K562 (cell line): ENCODE measurements around the gene ZCRB1. TPM values are rescaled to one million over a fixed set of nuclear protein-coding genes. Genes with fewer than 3 reads are reported as not detected.

Source experiments
- ATAC-seq: fragments of 200-7000 bp; cut with Tn5 transposase; 3 replicates; pipeline ENCODE4 v1.9.1; 2020; ENCODE audit warnings: moderate library complexity
- BruUV-seq: library from RNA; stranded (reverse); fragments of 400-500 nt; replicated peaks from 2 replicates; lab custom pipeline; 2021; lab: Mats Ljungman, UMichigan
- CTCF ChIA-PET: fragments of 300-600 bp; formaldehyde crosslinking; extraction: SDS; loops from one replicate; lab custom pipeline; 2021; ENCODE audit warnings: low intra/inter-chr PET ratio; lab: Yijun Ruan, JAX
- POLR2A ChIA-PET: fragments of 300-600, 350-650 bp; sonication (Branson Sonifier 250); formaldehyde crosslinking; extraction: SDS; loops from one replicate; lab custom pipeline; 2021; ENCODE audit warnings: antibody characterized with exemption, inconsistent platforms; lab: Yijun Ruan, JAX
- DNase-seq, 4 experiments: peaks; one replicate each; pipeline versions ENCODE4 v3.0.0 to v3.0.0-alpha.2; 2011 to 2018; ENCODE audit warnings: low spot score in 3 of 4, mixed read lengths in 3 of 4; ENCODE audit errors: extremely low read depth in 1 of 4
- FAIRE-seq: peaks from 2 replicates; lab custom pipeline; 2011; peaks lifted over from hg19 to GRCh38; lab: Jason Lieb, UNC
- H2AFZ ChIP-seq: 2 replicates; pipeline ENCODE4 v1.6.0; 2011; ENCODE audit warnings: low read depth, low read length, control low read depth, inconsistent platforms
- H3K27ac ChIP-seq: fragments of 200-600 bp; 3 replicates; pipeline ENCODE4 v1.8.0; 2011; ENCODE audit warnings: low read depth, mild to moderate bottlenecking, control low read depth, inconsistent platforms, low read length, moderate library complexity, mixed read lengths; ENCODE audit errors: extremely low read depth
- H3K27me3 ChIP-seq, 2 experiments: fragments of 300-600 bp in 1 of 2; 2 replicates in 1 of 2; 3 replicates in 1 of 2; pipeline versions ENCODE4 v1.6.0 to v1.8.0; 2011; ENCODE audit warnings: inconsistent platforms in 2 of 2, low read length in 2 of 2, mild to moderate bottlenecking in 1 of 2, mixed read lengths in 1 of 2, moderate library complexity in 1 of 2; ENCODE audit not compliant: control insufficient read depth in 2 of 2, insufficient read depth in 2 of 2
- H3K36me3 ChIP-seq: fragments of 300-600 bp; 3 replicates; pipeline ENCODE4 v1.8.0; 2011; ENCODE audit warnings: mild to moderate bottlenecking, low read length, inconsistent platforms; ENCODE audit not compliant: control insufficient read depth, insufficient read depth
- H3K4me1 ChIP-seq, 2 experiments: fragments of 200-600 bp in 1 of 2; replicated peaks in 1 of 2; 2 replicates in 1 of 2; 3 replicates in 1 of 2; pipeline versions ENCODE4 v1.5.1 to v1.8.0; 2011; ENCODE audit warnings: inconsistent platforms in 2 of 2, low read length in 2 of 2, mild to moderate bottlenecking in 1 of 2, mixed read lengths in 1 of 2, moderate library complexity in 1 of 2; ENCODE audit not compliant: control insufficient read depth in 2 of 2, insufficient read depth in 2 of 2
- H3K4me2 ChIP-seq: 2 replicates; pipeline ENCODE4 v1.6.1; 2011; ENCODE audit warnings: low read length, control low read depth, inconsistent platforms, mixed read lengths; ENCODE audit not compliant: insufficient read depth
- H3K4me3 ChIP-seq: fragments of 200-600 bp; sonication (generic), shearing (Covaris generic); 2 replicates; pipeline ENCODE4 v1.5.1; 2016; ENCODE audit warnings: control low read depth, inconsistent platforms
- H3K79me2 ChIP-seq: fragments of 200-600 bp; 3 replicates; pipeline ENCODE4 v1.8.0; 2011; ENCODE audit warnings: low read length, inconsistent platforms; ENCODE audit not compliant: control insufficient read depth, insufficient read depth
- H3K9ac ChIP-seq, 2 experiments: 2 replicates each; pipeline versions ENCODE4 v1.6.0 to v1.6.1; 2011; ENCODE audit warnings: low read depth in 2 of 2, low read length in 2 of 2, control low read depth in 1 of 2, inconsistent platforms in 1 of 2, mild to moderate bottlenecking in 1 of 2, mixed read lengths in 1 of 2; ENCODE audit not compliant: insufficient read depth in 1 of 2
- H3K9me1 ChIP-seq: one replicate; pipeline ENCODE4 v1.6.0; 2011; ENCODE audit warnings: inconsistent platforms, mild to moderate bottlenecking, low read length, moderate library complexity; ENCODE audit not compliant: control insufficient read depth, insufficient read depth
- H3K9me3 ChIP-seq: replicated peaks from 2 replicates; pipeline ENCODE4 v1.5.1; 2011; ENCODE audit warnings: low read depth, low read length, inconsistent platforms; ENCODE audit not compliant: control insufficient read depth, insufficient read depth
- H4K20me1 ChIP-seq: replicated peaks from 2 replicates; pipeline ENCODE4 v1.6.1; 2011; ENCODE audit warnings: low read length, inconsistent platforms, mixed read lengths; ENCODE audit not compliant: control insufficient read depth, insufficient read depth
- BMI1 ChIP-seq: fragments of 150-350 bp; IDR thresholded peaks from 2 replicates; pipeline ENCODE4 v1.6.1; 2014; ENCODE audit warnings: low read length
- POU5F1 ChIP-seq: fragments of 150-350 bp; IDR thresholded peaks from 2 replicates; pipeline ENCODE4 v1.6.1; 2014; ENCODE audit warnings: borderline replicate concordance, low read length, low read depth, mild to moderate bottlenecking; ENCODE audit not compliant: partially characterized antibody
- SMAD2 ChIP-seq: fragments of 150-350 bp; IDR thresholded peaks from 2 replicates; pipeline ENCODE4 v1.6.1; 2014; ENCODE audit warnings: low read depth, mild to moderate bottlenecking, low read length
- STAT5B ChIP-seq: fragments of 250-450 bp; sonication (Bioruptor Pico); IDR thresholded peaks from 2 replicates; pipeline ENCODE4 v1.8.0; 2021; ENCODE audit warnings: mild to moderate bottlenecking, inconsistent platforms
- YBX1 ChIP-seq: fragments of 450-650 bp; IDR thresholded peaks from 2 replicates; pipeline ENCODE4 v1.7.1; 2016; ENCODE audit warnings: mild to moderate bottlenecking
- ZNF436 ChIP-seq: fragments of 250-450, 450-650 bp; sonication (Bioruptor Pico); formaldehyde crosslinking; IDR thresholded peaks from 2 replicates; pipeline ENCODE4 v1.7.0; 2020; ENCODE audit warnings: mild to moderate bottlenecking
- ZNF785 ChIP-seq: fragments of 250-450 bp; sonication (Bioruptor Pico); IDR thresholded peaks from 2 replicates; pipeline ENCODE4 v1.4.0; 2020; ENCODE audit warnings: mild to moderate bottlenecking
- WGBS: fragments of 100-300 bp; shearing (Covaris generic); methylation state at CpG from one replicate; pipeline ENCODE4 v1.1.6; 2016; ENCODE audit warnings: low coverage, mixed read lengths; ENCODE audit not compliant: insufficient coverage; ENCODE audit errors: missing lambda C conversion rate; 5-methylcytosine and 5-hydroxymethylcytosine counted together
- in situ Hi-C: fragments of 300-500 bp; cut with MboI; formaldehyde crosslinking; loops from 4 replicates; pipeline ENCODE4 v1.15.0; 2018; ENCODE audit warnings: inconsistent platforms, mixed read lengths
- intact Hi-C: fragments of 100-400 bp; cut with micrococcal nuclease; formaldehyde crosslinking; loops from 2 replicates; pipeline ENCODE4 v1.14.2; 2022
- polyA plus RNA-seq, 8 experiments: library from polyadenylated mRNA; depleted of rRNA in 4 of 8; stranded (reverse) in 5 of 8; unstranded in 3 of 8; fragments of >200 nt; fragmentation: Nextera tagmentation in 2 of 8; fragmentation: Illumina TruSeq in 1 of 8; extraction: Ambion mirVana in 2 of 8; extraction: Trizol in 1 of 8; gene quantifications; 2 replicates each; pipeline versions ENCODE4 v1.2.1 to v1.2.3, GENCODE V29; 2011 to 2014; ENCODE audit warnings: inconsistent platforms in 1 of 8, missing spikeins in 1 of 8
- total RNA-seq, 7 experiments: library from RNA; depleted of rRNA in 6 of 7; stranded (reverse); fragments of >200 nt in 6 of 7; fragmentation: Illumina TruSeq in 2 of 7; extraction: Trizol in 2 of 7; gene quantifications; 2 replicates each; pipeline versions ENCODE4 v1.2.1 to v1.2.3, GENCODE V29; 2011 to 2021; ENCODE audit warnings: low replicate concordance in 1 of 7
- TF ChIP-seq, protein P1 (sequence below): fragments of 250-450 bp; sonication (Bioruptor Pico); IDR thresholded peaks from 2 replicates; pipeline ENCODE4 v1.5.0; 2021
- TF ChIP-seq, protein P2 (sequence below): fragments of 450-650 bp; formaldehyde crosslinking; IDR thresholded peaks from 2 replicates; pipeline ENCODE4 v1.4.0; 2022; ENCODE audit warnings: missing genetic modification characterization
- TF ChIP-seq, protein P3 (sequence below): fragments of 450-650 bp; IDR thresholded peaks from 2 replicates; pipeline ENCODE4 v1.6.1; 2016; ENCODE audit warnings: mild to moderate bottlenecking

Gene ZCRB1
- total and polyA plus RNA-seq, 9 of the 15 experiments (the other 6 are each of a cell fraction or from before 2014, with no cell fraction given), result 36.0 to 102 (median 51.0) TPM

DNA sequence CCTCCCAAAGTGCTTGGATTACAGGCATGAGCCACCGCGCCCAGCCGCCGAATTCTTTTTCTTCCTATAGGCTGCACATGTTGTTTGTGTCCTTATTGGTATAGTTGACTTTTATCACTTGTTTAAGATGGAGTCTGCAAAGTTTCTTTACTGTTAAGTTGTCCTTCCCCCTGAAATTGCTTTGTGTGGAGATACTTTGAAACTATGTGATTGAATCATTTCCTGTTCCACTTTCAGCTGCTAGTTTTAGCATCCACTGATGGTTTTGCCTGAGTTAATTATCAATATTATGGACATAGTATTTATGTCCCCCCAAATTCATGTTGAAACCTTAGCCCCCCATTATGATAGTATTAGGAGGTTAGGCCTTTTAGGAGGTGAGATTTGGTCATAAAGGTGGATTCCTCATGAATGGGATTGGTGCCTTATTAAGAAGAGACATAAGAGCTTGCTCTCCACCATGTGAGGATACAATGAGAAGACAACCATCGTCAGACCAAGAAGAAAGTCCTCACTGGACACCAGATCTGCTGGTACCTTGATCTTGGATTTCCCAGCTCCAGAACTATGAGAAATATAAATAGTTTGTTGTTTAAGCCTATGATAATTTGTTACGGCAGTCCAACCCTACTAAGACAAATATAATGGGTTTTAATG is 35.0 kb upstream of the ZCRB1 start:
- TF ChIP-seq, protein P1, sequence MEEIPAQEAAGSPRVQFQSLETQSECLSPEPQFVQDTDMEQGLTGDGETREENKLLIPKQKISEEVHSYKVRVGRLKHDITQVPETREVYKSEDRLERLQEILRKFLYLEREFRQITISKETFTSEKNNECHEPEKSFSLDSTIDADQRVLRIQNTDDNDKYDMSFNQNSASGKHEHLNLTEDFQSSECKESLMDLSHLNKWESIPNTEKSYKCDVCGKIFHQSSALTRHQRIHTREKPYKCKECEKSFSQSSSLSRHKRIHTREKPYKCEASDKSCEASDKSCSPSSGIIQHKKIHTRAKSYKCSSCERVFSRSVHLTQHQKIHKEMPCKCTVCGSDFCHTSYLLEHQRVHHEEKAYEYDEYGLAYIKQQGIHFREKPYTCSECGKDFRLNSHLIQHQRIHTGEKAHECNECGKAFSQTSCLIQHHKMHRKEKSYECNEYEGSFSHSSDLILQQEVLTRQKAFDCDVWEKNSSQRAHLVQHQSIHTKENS (CRISPR knock-in tag), result no peak
- TF ChIP-seq YBX1 (no peak), ZNF785 (CRISPR knock-in tag) (no peak), SMAD2 (no peak), STAT5B (CRISPR knock-in tag) (no peak), BMI1 (no peak), ZNF436 (CRISPR knock-in tag) (no peak), POU5F1 (no peak)
- TF ChIP-seq, protein P2, sequence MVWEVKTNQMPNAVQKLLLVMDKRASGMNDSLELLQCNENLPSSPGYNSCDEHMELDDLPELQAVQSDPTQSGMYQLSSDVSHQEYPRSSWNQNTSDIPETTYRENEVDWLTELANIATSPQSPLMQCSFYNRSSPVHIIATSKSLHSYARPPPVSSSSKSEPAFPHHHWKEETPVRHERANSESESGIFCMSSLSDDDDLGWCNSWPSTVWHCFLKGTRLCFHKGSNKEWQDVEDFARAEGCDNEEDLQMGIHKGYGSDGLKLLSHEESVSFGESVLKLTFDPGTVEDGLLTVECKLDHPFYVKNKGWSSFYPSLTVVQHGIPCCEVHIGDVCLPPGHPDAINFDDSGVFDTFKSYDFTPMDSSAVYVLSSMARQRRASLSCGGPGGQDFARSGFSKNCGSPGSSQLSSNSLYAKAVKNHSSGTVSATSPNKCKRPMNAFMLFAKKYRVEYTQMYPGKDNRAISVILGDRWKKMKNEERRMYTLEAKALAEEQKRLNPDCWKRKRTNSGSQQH (CRISPR knock-in tag), result no peak
- TF ChIP-seq, protein P3, sequence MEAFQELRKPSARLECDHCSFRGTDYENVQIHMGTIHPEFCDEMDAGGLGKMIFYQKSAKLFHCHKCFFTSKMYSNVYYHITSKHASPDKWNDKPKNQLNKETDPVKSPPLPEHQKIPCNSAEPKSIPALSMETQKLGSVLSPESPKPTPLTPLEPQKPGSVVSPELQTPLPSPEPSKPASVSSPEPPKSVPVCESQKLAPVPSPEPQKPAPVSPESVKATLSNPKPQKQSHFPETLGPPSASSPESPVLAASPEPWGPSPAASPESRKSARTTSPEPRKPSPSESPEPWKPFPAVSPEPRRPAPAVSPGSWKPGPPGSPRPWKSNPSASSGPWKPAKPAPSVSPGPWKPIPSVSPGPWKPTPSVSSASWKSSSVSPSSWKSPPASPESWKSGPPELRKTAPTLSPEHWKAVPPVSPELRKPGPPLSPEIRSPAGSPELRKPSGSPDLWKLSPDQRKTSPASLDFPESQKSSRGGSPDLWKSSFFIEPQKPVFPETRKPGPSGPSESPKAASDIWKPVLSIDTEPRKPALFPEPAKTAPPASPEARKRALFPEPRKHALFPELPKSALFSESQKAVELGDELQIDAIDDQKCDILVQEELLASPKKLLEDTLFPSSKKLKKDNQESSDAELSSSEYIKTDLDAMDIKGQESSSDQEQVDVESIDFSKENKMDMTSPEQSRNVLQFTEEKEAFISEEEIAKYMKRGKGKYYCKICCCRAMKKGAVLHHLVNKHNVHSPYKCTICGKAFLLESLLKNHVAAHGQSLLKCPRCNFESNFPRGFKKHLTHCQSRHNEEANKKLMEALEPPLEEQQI, result no peak
- TF ChIP-seq, all 486 proteins: peak for 0
- no peak for FAIRE-seq
- H3K4me3 ChIP-seq, result no peak overlapping the region
- H3K36me3 ChIP-seq, result peaks cover 20% of the 10 kb centered on the region
- no peak for ATAC-seq
- H4K20me1 ChIP-seq, result no peaks in the 10 kb centered on the region
- intact Hi-C loops (no loop called here), in situ Hi-C loops (no loop called here)
- H3K4me1 ChIP-seq, result peaks cover 7 to 11% of the 10 kb centered on the region in 2 experiments; a peak in 3 of 5 replicates
- no peak overlapping the region for H3K4me2 ChIP-seq
- no peak overlapping the region for H3K27ac ChIP-seq
- no TSS peak for BruUV-seq
- no peak for DNase-seq
- no peak overlapping the region for H3K9ac ChIP-seq
- no peak overlapping the region for H2AFZ ChIP-seq
- H3K9me1 ChIP-seq, result no peaks in the 10 kb centered on the region
- ChIA-PET POLR2A (no interaction called here), CTCF (no interaction called here)
- H3K9me3 ChIP-seq, result no peaks in the 10 kb centered on the region
- 97% methylated on average over 6 of the region's 6 CpGs for WGBS
- H3K27me3 ChIP-seq, result no peaks in the 10 kb centered on the region
- H3K79me2 ChIP-seq, result 0 out of 3 replicates have a peak, but pooled peaks cover 2% of the 10 kb centered on the region
